B cell (primary cell): Measurements from ENCODE around the gene MAP6. TPM values are rescaled to one million over a fixed set of nuclear protein-coding genes. Genes with fewer than 3 reads are reported as not detected.

Experiments
- ATAC-seq: fragments of 200-7000 bp; cut with Tn5 transposase; one replicate; pipeline ENCODE4 v1.10.0; 2021; ENCODE audit warnings: low read depth, mild to moderate bottlenecking, moderate number of reproducible peaks, moderate library complexity
- CTCF ChIA-PET: fragments of 350-600 bp; sonication (Branson Sonifier 250); formaldehyde crosslinking; loops from one replicate; lab custom pipeline; 2021; ENCODE audit warnings: antibody characterized with exemption, inconsistent platforms; lab: Charles Lee
- POLR2A ChIA-PET: fragments of 350-600 bp; sonication (Branson Sonifier 250); formaldehyde crosslinking; loops from one replicate; lab custom pipeline; 2021; ENCODE audit warnings: antibody characterized with exemption; lab: Charles Lee
- DNase-seq: peaks from one replicate; pipeline ENCODE4 v3.0.0; 2013
- H2AFZ ChIP-seq: 2 replicates; pipeline ENCODE4 v1.6.1; 2012; ENCODE audit warnings: mild to moderate bottlenecking, low read depth, low read length; ENCODE audit not compliant: insufficient read depth, poor library complexity, severe bottlenecking
- H3K27ac ChIP-seq, 2 donors: 1 replicate in 1 of 2; 2 replicates in 1 of 2; pipeline ENCODE4 v1.5.1; 2012 to 2013; ENCODE audit warnings: low read length in 2 of 2, mild to moderate bottlenecking in 2 of 2, moderate library complexity in 1 of 2
- H3K27me3 ChIP-seq, 4 experiments: fragments of 200-600 bp in 1 of 4; sonication (generic) in 1 of 4; replicated peaks in 1 of 4; 1 replicate in 2 of 4; 2 replicates in 2 of 4; pipeline versions ENCODE4 v1.6.1 to v1.7.0; 2013 to 2016; ENCODE audit warnings: low read length in 3 of 4, mild to moderate bottlenecking in 2 of 4, mixed read lengths in 1 of 4, moderate library complexity in 1 of 4; ENCODE audit not compliant: insufficient read depth in 4 of 4, control insufficient read depth in 3 of 4; ENCODE audit errors: control extremely low read depth in 1 of 4
- H3K36me3 ChIP-seq, 2 experiments: replicated peaks in 1 of 2; 1 replicate in 1 of 2; 2 replicates in 1 of 2; pipeline versions ENCODE4 v1.6.1 to v1.7.1; 2013; ENCODE audit warnings: low read length in 1 of 2; ENCODE audit not compliant: insufficient read depth in 2 of 2, control insufficient read depth in 1 of 2; ENCODE audit errors: control extremely low read depth in 1 of 2, extremely low read depth in 1 of 2
- H3K4me1 ChIP-seq, 2 donors: fragments of 200-600 bp in 1 of 2; sonication (generic) in 1 of 2; 1 replicate in 1 of 2; 2 replicates in 1 of 2; pipeline versions ENCODE4 v1.5.1 to v1.6.1; 2013 to 2017; ENCODE audit warnings: low read length in 2 of 2; ENCODE audit not compliant: control insufficient read depth in 2 of 2, insufficient read depth in 2 of 2
- H3K4me2 ChIP-seq: replicated peaks from 2 replicates; pipeline ENCODE3; 2012; ENCODE audit warnings: mild to moderate bottlenecking, low read depth, low read length; ENCODE audit not compliant: poor library complexity, severe bottlenecking
- H3K4me3 ChIP-seq, 5 experiments: fragments of 200-600 bp in 1 of 5; sonication (generic) in 1 of 5; 1 replicate in 3 of 5; 2 replicates in 2 of 5; pipeline versions ENCODE4 v1.5.1 to v1.7.0; 2011 to 2016; ENCODE audit warnings: low read length in 4 of 5, mild to moderate bottlenecking in 4 of 5, low read depth in 2 of 5, control low read depth in 1 of 5, moderate library complexity in 1 of 5; ENCODE audit not compliant: insufficient read depth in 1 of 5; ENCODE audit errors: control extremely low read depth in 1 of 5, extremely low read depth in 1 of 5
- H3K79me2 ChIP-seq: fragments of 200-600 bp; sonication (generic); one replicate; pipeline ENCODE4 v1.6.0; 2016; ENCODE audit warnings: low read length; ENCODE audit not compliant: control insufficient read depth, insufficient read depth
- H3K9ac ChIP-seq: fragments of 200-600 bp; sonication (generic); 2 replicates; pipeline ENCODE4 v1.6.1; 2017; ENCODE audit warnings: mild to moderate bottlenecking, low read length, moderate library complexity
- H3K9me3 ChIP-seq, 3 donors: one replicate each; pipeline versions ENCODE4 v1.6.1 to v1.7.1; 2013; ENCODE audit warnings: low read length in 2 of 3; ENCODE audit not compliant: control insufficient read depth in 2 of 3, insufficient read depth in 1 of 3; ENCODE audit errors: control extremely low read depth in 1 of 3
- H4K20me1 ChIP-seq: 2 replicates; pipeline ENCODE4 v1.6.0; 2012; ENCODE audit warnings: mild to moderate bottlenecking, low read length; ENCODE audit not compliant: insufficient read depth, control insufficient read depth, poor library complexity, severe bottlenecking
- H3K27ac Mint-ChIP-seq: one replicate; pipeline ENCODE4 v1.8.0; 2021; ENCODE audit warnings: mixed read lengths
- H3K27me3 Mint-ChIP-seq: one replicate; pipeline ENCODE4 v1.8.0; 2021; ENCODE audit warnings: mixed read lengths
- H3K4me1 Mint-ChIP-seq: one replicate; pipeline ENCODE4 v1.8.0; 2021; ENCODE audit warnings: mixed read lengths
- H3K4me3 Mint-ChIP-seq: one replicate; pipeline ENCODE4 v1.8.0; 2021; ENCODE audit warnings: mixed read lengths
- H3K9me3 Mint-ChIP-seq: one replicate; pipeline ENCODE4 v1.8.0; 2022; ENCODE audit warnings: mixed read lengths; ENCODE audit not compliant: insufficient read depth
- CTCF ChIP-seq: fragments of 200-600 bp; IDR thresholded peaks from one replicate; pipeline ENCODE4 v1.8.0; 2022; ENCODE audit warnings: antibody characterized with exemption, mild to moderate bottlenecking
- EZH2 ChIP-seq: IDR thresholded peaks from 2 replicates; pipeline ENCODE4 v1.6.1; 2012; ENCODE audit warnings: borderline replicate concordance, low read depth, mild to moderate bottlenecking, moderate library complexity, low read length; ENCODE audit not compliant: insufficient read depth, poor library complexity, severe bottlenecking
- WGBS: methylation state at CpG from one replicate; pipeline ENCODE4 v1.1.5; 2013; ENCODE audit warnings: missing lambda C conversion rate; ENCODE audit not compliant: insufficient coverage; 5-methylcytosine and 5-hydroxymethylcytosine counted together
- intact Hi-C: fragments of 100-400 bp; cut with micrococcal nuclease; formaldehyde crosslinking; loops from one replicate; pipeline ENCODE4 v1.10.0; 2022
- polyA plus RNA-seq: library from polyadenylated mRNA; depleted of rRNA; stranded (reverse); fragments of >200 nt; gene quantifications from 2 replicates; pipeline ENCODE4 v1.2.3, GENCODE V29; 2012
- total RNA-seq, 2 donors: library from RNA; stranded (reverse); fragments of 120-200 nt in 1 of 2; gene quantifications; 1 replicate in 1 of 2; 2 replicates in 1 of 2; pipeline versions ENCODE4 v1.2.3 to v1.2.4, GENCODE V29; 2013 to 2022

The MAP6 gene
- total and polyA plus RNA-seq, 2 donors (not counting 1 experiment from before 2014, with no cell fraction given), result 0.54 to 0.57 TPM

GRCh38 chr11:75650167-75650723, 18.6 kb downstream of the MAP6 start:
- no peaks in the 10 kb centered on the region for H3K9me3 ChIP-seq
- ChIA-PET POLR2A (interaction anchor here (0.7 kb wide), 1 partner anchor 16 kb away, joined by 3 read pairs; no protein-coding TSS in a partner anchor), CTCF (interaction anchor here (0.6 kb wide), 1 partner anchor 8 kb away, joined by 3 read pairs; no protein-coding TSS in a partner anchor)
- H3K9ac ChIP-seq, result no peak overlapping the region
- intact Hi-C loops, result no loop called here
- peaks cover 6% of the 10 kb centered on the region for H3K27me3 Mint-ChIP-seq
- H3K79me2 ChIP-seq, result no peaks in the 10 kb centered on the region
- no peak overlapping the region for H3K27ac Mint-ChIP-seq
- H3K4me2 ChIP-seq, result no peak overlapping the region
- H3K27ac ChIP-seq, result no peak overlapping the region
- no peaks in the 10 kb centered on the region for H3K4me1 Mint-ChIP-seq
- no peaks in the 10 kb centered on the region for H4K20me1 ChIP-seq
- TF ChIP-seq CTCF (no peak), EZH2 (no peak)
- DNase-seq (no peak), ATAC-seq (no peak)
- no peak overlapping the region for H3K4me3 Mint-ChIP-seq
- no CpG with 5 or more reads among the region's 3 CpGs for WGBS
- peaks cover 0 to 4% (median 0%) of the 10 kb centered on the region in 4 experiments for H3K27me3 ChIP-seq
- no peaks in the 10 kb centered on the region for H3K36me3 ChIP-seq
- H2AFZ ChIP-seq, result no peak overlapping the region
- no peaks in the 10 kb centered on the region for H3K4me1 ChIP-seq
- H3K4me3 ChIP-seq, result no peak overlapping the region
- H3K9me3 Mint-ChIP-seq, result no peaks in the 10 kb centered on the region

GRCh38 chr11:75644946-75645345, 23.9 kb downstream of the MAP6 start:
- Histone ChIP-seq H3K4me1 (peaks cover 0 to 2% of the 10 kb centered on the region in 2 donors), H3K4me3 (no peak overlapping the region), H3K27ac (no peak overlapping the region), H3K36me3 (no peaks in the 10 kb centered on the region), H3K4me2 (no peak overlapping the region), H4K20me1 (no peaks in the 10 kb centered on the region), H3K27me3 (peaks cover 0 to 3% (median 0%) of the 10 kb centered on the region in 4 experiments), H3K9ac (no peak overlapping the region), H2AFZ (no peak overlapping the region), H3K9me3 (no peaks in the 10 kb centered on the region), H3K79me2 (no peaks in the 10 kb centered on the region)
- H3K4me3 Mint-ChIP-seq, result no peak overlapping the region
- POLR2A ChIA-PET, result no interaction called here
- intact Hi-C loops, result no loop called here
- ATAC-seq (no peak), DNase-seq (no peak)
- peaks cover 2% of the 10 kb centered on the region for H3K4me1 Mint-ChIP-seq
- 72% methylated on average over 6 of the region's 6 CpGs for WGBS
- CTCF ChIA-PET, result interaction anchor here (0.7 kb wide), 1 partner anchor 96 kb away, joined by 3 read pairs; no protein-coding TSS in a partner anchor
- peaks cover 8% of the 10 kb centered on the region for H3K27me3 Mint-ChIP-seq
- no peaks in the 10 kb centered on the region for H3K9me3 Mint-ChIP-seq
- TF ChIP-seq EZH2, result no peak
- no peak overlapping the region for H3K27ac Mint-ChIP-seq
